GM15510 (cell line): Measurements from ENCODE around the gene HOXC9.

Source experiments
- POLR2A ChIP-seq: IDR thresholded peaks from 3 replicates; pipeline ENCODE4 v1.6.1; 2011; ENCODE audit warnings: borderline replicate concordance; ENCODE audit not compliant: insufficient read length; ENCODE audit errors: extremely low read depth

The HOXC9 gene

DNA sequence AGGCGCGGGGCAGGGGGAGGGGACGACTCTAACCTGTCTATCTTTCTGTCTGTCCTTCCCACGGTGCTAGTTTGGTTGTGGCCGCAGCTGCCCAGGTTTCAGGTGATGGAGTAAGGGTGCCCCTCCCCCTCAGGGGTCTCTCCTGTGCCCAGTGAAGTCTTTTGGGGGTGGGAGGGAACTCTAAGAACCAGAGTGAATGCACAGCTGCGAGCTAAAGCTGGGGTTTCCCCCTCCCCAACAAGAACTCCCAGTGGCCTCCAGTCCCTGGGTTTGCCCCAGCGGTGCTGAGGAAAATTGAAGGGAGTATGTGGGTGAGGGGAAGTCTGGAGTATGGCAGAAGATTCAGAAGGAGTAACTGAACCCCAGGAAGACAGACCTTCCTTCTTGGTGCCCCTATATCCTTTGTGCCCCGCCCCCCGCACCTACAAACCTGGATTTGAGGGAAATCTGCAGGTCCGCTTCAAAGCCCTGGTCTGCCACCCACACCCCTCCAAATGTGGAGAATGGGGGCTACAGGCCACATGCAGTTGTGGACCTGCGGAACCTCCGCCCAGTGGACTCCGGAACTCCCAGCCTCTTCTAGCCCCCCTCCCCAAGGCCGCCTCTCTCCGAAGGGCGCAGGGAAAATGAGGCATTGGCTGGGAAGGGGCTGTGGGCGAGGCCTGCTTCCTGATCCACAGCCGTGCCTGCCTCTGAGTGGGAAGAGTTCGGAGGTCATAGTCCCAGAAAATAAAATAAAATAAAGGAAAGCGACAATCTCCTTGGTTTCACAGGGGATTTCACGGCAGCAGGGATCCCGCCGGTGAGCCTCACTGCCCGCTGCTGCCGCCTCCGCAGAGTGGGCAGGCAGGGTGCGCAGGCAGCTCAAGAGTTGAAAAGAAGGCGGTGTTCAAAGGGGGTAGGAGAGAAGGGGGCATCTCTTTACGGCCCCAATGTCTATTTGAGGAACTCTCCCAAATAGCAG lies 3.4 kb upstream of the HOXC9 start:
- TF ChIP-seq POLR2A, result no peak

DNA sequence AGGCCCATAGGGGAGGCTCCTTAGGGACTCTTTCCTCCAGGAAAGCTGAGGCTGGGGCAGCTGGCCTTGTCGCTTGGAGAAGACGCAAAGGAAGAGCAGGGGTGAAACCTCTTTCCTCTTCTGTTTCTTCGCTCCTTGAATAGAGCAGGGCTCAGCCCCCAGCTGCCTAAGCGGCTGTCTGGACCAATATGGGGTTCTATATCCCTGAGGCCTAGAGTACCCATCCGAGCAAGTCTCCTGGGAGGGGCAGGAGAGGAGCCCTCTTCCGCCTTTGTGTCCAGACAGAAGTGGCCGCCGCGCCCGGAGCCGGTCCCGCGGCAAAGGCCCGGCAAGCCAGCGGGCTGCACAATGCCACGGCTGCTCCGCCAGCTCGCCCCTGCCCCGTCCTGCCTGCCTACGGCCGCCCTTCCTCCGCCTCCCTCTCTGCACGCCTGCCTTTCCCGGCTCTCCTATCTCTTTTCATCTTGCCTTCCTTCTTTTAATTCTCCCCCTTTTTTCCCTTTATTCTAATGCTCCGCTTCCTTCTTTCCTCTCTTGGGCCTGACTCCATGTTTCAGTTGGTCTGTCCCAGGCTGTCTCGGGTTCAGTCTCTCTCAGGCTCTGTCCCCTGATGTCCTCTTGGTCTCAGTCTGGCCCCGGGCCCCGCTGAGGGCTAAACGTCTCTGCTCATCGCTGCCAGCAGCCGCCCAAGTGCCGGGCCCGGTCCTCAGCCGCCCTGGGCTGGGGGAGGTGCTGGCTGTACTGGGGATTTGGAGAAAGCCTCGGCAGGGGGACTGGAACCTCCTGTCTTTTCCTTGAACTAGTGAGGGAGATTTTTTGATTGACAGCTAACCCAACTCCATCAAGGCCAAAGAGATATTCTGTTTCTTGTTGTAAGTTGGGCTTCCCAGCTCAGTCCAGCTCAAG lies 2.5 kb upstream of the HOXC9 start:
- no peak for TF ChIP-seq POLR2A

DNA sequence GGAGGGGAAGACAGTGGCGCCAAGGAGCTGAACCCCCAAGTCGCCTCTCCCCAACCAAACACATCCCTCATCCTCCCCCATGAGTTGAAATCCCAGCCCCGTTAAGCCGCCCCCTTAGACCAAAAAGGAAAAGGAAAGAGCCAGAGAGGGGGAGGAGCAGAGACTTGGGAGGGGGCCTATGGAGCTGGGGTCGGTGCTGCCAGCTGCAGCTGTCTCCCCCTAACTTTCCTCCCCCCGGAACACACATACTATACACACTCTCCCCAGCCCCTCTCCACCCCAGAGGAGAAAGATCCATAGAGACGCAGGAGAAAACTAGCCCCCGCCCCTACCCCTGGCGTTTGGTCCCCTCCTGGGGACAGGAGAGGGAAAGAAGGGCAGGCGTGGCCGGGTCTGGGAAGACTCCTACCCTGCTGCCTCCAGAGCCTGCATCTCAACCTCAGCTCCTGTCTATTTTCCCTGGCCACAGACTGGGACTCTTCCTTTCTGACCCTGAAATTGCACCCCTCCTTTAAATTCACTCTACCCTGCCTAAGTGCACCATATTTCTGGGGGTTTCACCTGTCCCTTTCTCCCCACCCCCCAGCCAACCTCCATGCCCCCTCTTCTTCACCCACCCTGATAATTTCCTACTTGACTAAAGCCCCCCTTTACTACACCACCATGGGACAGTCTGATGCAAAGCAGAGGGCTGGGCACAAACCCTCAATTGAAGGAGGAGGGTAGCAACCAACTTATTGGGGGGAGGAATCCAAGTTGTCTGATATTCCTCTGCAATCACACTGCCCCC lies 1.7 kb upstream of the HOXC9 start:
- TF ChIP-seq POLR2A, result no peak

DNA sequence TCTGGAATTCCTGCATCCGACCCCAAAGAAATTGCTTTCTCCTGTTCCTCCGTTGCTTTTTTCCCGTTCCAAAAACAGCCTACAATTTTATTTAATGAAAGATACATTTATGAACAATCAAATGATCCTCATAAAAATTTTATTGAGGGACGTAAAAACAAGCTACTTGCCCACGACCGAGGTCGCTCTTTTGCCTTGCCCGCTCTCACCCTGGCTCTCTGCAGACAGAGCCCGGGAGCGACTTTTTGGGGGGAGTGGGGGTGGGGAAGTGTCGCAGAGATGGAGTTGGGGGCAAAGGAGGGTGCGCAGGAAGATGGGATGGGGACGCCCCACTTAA lies 1.1 kb upstream of the HOXC9 start:
- TF ChIP-seq POLR2A, result no peak

DNA sequence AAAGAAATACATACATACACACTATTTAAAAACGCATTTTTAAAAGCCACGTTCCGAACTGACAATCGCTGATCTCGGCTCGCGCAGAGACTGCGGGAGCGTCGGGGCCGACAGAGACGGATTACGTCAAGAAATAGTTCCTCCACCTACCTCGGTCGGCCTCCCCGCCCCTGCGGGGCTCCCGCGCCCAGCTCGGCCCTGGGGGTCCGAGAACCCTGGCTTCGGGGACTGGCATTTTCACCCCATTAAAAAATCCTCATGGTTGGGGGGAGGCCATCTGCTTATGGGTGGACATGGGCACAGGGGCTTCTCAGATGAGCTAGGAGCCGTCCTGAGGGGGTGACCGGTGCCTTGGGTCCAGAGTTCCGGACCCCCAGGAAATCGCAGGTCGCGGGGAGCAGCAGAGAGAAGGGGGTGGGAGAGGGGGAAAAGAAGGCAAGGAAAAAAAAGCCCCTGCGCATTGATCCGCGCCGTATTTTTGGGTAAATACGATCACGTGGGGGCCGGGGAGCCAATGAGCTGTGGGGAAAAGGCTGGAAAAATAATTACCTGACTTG lies 324 bp upstream of the HOXC9 start:
- TF ChIP-seq POLR2A, result no peak

DNA sequence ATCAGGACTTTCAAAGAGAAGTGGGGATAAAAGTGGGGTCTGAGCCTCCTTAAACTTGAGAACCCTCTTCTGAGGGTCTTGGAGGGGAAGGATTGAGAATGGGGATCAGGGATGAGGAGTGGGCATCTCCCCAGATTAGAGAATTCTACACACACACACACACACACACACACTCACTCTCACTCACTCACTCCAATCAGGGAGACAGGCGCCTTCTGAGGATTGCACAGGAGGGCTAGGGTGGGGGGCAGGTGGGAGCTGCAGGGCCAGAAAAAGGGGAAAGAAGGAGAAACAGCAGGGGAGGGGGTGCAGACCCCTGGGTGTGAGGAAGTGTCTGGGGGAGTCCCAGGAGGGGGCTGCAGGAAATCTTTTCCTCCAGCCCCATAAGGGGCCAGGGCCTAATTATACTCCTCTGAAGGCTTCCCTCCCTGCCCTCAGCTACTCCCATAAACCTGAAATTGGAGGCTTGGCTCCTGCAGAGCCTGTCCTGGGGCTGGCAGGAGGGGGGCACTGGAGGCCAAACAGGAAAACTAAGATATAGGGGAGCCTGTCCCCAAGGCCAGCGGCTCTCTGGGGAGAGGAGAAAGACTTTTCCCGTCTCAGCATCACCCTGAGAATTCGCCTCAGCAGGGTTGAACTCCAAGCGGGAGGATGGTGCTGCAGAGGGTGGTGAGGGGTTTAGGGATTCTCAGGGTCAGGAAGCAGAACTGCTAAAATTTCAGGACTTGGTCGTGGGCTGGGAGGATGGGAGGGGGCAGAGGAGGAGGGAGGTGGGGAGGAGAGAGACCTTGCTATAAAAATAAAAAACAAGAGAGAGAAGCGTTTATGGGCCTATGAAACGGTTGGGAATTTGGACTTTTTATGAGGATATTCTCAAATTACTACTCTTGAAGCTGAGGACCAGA lies 1.6 kb downstream of the HOXC9 start:
- no peak for TF ChIP-seq POLR2A

DNA sequence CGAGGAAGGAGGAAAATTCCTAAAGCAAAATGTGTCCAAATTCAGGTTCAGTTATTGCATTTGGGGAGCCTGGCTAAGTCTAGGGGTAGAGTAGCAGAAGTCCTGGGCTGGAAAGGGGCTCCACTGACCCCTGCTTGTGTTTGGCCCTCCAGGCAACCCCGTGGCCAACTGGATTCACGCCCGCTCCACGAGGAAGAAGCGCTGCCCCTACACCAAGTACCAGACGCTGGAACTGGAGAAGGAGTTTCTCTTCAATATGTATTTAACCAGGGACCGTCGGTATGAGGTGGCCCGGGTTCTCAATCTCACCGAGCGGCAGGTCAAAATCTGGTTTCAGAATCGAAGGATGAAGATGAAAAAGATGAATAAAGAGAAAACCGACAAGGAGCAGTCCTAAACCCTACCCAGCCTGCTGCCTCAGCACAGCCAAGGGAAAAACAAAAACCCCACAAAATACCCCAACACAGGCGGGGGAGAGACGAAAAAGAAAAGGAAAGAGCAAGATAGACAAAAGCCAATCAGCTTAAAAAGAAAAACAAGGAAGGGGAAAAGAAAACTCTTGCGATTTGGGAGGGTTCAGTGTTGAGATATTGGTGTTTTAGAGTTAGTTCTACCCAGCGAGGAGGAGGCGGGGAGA lies 2.4 kb downstream of the HOXC9 start:
- TF ChIP-seq POLR2A, result no peak

DNA sequence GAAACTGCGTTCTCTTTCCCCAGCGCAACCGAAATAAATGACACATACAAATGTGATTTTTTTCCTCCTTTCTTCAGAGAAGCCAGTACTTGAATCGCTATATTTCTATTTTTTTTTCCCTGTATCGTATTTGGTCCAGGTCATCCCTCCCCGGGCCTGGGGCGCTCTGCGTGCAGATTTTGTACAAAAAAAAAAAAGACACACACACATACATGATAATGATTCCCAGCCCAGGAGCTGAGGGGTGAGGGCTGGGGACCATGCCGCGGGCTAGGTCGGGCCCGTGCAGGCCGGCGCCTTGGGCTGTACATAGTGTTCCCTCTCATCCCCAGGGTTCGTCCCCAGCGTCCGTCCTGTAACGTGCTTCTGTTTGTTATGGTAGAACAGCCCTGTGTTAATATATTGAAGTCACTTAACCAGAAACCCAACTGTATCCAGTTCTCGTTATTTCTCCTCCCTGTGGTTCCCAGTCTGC lies 3.0 kb downstream of the HOXC9 start:
- no peak for TF ChIP-seq POLR2A

DNA sequence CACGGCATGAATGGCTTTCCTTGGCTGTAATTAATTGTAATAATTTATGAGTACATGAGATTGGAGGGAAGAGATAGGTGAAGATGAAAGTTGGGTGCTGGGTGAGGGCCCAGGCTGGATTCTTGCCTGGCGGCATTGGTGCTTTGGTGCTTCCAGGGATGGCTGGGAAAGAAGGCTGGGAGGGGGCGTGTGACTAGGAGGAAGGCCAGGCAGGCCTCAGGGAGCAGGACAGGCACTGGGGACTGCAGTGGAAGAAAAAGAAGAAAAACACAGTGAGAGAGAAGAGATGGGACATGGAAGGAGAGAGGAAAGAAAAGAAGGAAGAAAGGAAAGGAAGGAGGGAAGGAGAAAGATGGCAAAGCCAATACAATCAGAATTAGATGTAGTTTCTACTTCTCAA lies 3.7 kb downstream of the HOXC9 start:
- TF ChIP-seq POLR2A, result no peak

DNA sequence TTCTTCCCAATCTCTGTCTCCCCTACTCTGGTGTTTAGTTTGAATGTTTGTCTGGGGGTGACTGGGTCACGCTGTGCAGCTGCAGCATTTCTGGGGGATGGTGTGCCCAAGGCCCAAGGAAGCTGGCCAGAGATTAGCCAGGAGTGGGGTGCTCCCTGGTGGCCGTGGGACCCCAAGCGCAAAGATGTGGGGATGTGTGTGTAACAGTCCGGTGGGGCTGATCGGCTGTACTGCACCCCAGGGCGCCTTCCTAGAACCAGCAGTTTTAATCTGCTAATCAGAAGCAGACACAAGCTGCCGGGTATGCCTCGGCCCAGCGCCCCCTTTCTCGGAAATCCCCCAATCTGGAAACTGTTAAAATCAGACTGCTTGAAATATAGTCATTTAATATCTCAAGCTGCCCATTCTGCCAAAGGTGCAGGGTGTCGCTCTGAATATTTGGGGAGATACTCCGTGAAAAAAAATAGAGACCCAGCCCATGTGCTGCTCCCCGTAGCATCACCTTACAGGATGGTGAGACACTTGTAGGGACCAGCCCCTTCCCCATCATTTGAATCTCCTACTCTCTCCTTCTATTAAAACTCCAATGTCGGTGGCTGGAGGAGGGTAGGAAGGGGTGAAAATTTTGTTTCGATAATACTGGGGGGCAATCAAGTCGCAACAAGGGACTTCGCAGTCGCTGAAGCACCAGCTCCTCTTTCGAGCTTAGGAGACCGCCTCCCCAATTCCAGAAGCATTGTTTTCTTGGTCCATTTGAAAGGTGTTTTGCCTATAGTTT lies 4.3 kb downstream of the HOXC9 start:
- no peak for TF ChIP-seq POLR2A

DNA sequence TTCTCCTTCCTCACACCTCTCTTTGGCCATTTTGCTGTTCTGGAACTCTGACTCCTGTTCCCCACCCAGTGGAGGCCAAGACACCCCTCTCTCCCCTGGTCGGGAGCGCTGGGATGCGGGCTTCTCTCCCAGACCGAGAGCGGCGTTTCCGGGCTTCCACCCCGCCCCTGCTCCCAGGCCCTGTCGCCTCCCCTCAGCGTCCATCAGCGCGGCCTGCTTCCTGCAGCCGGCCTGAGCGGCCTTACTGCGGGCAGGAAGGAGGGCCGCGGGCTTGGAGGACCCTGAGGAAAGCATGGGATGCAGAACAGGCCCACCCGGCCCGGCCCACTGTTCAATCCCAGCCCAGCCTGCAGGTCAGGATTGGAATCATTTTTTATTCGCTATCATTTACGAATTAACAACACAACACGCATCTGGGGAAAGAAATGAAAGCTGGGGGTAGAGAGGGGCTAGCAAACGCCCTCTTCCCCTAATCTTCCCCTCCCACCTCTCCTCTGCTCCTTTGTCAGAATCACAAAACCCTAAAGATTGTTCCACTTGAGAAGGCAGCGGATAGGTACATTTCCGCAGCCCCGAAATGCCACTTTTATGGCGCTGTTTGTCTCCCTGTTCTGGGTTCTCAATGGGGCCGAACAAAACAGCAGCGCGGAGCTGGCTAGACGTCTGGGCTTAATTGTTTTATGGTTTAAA lies 5.0 kb downstream of the HOXC9 start:
- no peak for TF ChIP-seq POLR2A

DNA sequence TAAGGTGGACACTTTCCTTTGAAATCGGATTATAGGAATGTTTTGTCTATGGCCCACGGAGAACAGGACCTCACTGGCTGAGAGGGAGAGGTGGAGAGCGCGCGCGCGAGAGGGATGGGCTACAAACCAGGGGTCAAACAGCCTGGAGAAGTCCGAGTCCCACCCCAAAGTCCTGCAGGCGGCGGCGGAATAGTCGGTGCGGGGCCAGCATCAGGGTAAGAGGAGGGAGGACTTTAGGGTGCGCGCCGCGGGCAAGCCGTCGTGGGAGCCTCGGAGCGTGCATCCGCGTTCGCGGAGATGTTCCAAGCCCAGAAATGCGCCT lies 5.5 kb downstream of the HOXC9 start:
- no peak for TF ChIP-seq POLR2A

DNA sequence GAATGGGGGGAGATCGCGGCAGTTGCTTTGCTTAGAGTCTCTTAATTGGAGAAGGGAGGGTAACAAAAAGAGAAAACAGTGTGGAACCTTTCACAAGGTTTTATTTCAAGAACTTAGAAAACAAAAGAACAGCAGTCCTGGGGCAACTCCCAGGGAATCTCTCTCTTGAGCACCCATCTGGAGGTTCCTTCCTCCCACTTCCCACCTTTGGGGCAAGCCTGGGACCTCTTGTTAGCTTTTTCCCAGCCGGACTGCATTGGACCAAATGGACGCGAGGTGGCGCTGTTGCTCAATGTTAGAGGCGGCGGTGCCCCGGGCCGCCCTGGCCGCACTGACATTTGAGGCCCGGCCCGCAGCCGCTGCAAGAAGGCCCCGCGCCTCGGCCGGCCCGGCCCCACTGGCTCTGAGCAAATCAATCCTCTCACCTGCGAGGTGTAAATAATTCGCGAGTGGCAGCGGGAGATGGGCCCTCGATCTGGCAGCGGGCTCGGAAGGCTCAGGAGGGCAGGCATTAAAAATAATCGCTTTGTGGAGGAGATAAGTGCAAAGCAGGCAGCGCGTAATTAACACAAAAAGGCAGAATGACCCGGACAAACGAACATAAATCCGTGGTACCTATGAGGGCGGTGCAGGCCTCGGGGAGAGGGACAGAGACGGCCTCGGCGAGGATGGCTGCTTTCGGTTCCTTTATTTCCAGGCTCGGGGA lies 6.0 kb downstream of the HOXC9 start:
- TF ChIP-seq POLR2A, result no peak
